HuH-7.5 (cell line): ENCODE results near the gene ADGRB3.
"Not testable (repeated sequence)": the region's sequence is repeated elsewhere in the genome, so short reads cannot be mapped to it uniquely, and the experiment has no call there.

ENCODE experiments used
- DNase-seq: peaks from one replicate; pipeline ENCODE4 v3.0.0; 2011; ENCODE audit warnings: low spot score

ADGRB3 gene

GRCh38 chr6:69433116-69433515 is 798.0 kb downstream of the ADGRB3 start:
- DNase-seq = not testable (repeated sequence)

DNA sequence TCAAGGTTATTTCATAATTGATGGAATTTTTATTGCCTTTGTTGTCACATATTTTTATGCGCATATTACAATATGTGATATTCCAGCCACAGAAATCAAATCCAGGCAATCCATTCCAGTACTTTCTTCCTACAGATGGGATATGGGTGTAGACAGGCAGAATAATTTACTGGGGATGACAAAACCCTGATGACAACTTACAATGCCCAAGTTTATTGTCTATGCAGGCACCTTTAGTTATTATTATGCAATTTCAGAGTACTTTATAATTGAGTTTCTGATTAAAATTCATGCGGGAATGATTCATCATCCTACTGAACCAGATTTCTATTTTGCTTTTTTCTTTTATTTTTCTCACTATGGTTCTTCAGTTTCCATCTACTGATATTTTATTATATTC is 803.0 kb downstream of the ADGRB3 start:
- no peak for DNase-seq
